ENCODE data around the gene KYNU. TPM values are rescaled to one million over a fixed set of nuclear protein-coding genes. Genes with fewer than 3 reads are reported as not detected.

KYNU gene
- total and polyA plus RNA-seq, 2 experiments from 2014 or later: not detected

DNA sequence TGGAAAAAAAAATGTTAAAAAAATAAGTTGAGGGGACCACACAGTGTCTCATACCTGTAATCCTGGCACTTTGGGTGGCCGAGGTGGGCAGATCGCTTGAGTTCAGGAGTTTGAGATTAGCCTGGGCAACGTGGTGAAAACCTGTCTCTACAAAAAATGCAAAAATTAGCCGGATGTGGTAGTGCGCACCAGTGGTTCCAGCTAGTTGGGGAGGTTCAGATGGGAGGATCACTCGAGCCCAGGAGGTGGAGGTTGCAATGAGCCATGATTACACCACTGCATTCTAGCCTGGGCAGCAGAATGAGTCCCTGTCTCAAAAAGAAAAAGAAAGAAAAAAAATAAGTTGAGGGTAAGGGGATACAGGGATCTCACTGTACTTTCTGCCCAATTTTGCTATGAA lies 6.1 kb upstream of the KYNU start:
- H3K9me3 ChIP-seq (ENCODE audit: low read depth): no peaks in the 10 kb centered on the region
- H3K27me3 ChIP-seq (replicated peaks; ENCODE audit: insufficient read depth): no peaks in the 10 kb centered on the region
- H3F3A ChIP-seq (ENCODE audit: insufficient read depth): peaks cover 23% of the 10 kb centered on the region
- WGBS, 2 experiments (ENCODE audit: low coverage in 1 of 2, low lambda C conversion rate in 2 of 2, missing lambda C conversion rate in 2 of 2): 85 to 89% methylated on average over 6 of the region's 6 CpGs
- no peaks in the 10 kb centered on the region for H4K20me1 ChIP-seq (ENCODE audit: insufficient read depth)
- in situ Hi-C loops (cut with MboI): no loop called here
- no peak overlapping the region for H3K9ac ChIP-seq
- TF ChIP-seq EZH2phosphoT487 (IDR thresholded peaks at IDR 0.05; ENCODE audit: insufficient read depth, low read depth): no peak
- no peak for TF ChIP-seq EZH2 (IDR thresholded peaks at IDR 0.05; ENCODE audit: insufficient read depth, poor library complexity, severe bottlenecking)
- no peak overlapping the region for H2AFZ ChIP-seq
- no peak overlapping the region for H3K4me2 ChIP-seq (ENCODE audit: unreplicated experiment)
- H3K4me1 ChIP-seq (ENCODE audit: insufficient read depth): peaks cover 48% of the 10 kb centered on the region
- H3K36me3 ChIP-seq (ENCODE audit: low read depth): no peaks in the 10 kb centered on the region
- no peak overlapping the region for H3K4me3 ChIP-seq
- no peaks in the 10 kb centered on the region for H3K9me2 ChIP-seq (ENCODE audit: insufficient read depth)
- no peaks in the 10 kb centered on the region for H3K79me2 ChIP-seq (ENCODE audit: insufficient read depth)
- DNase-seq: no peak
- no peak overlapping the region for H3K27ac ChIP-seq

DNA sequence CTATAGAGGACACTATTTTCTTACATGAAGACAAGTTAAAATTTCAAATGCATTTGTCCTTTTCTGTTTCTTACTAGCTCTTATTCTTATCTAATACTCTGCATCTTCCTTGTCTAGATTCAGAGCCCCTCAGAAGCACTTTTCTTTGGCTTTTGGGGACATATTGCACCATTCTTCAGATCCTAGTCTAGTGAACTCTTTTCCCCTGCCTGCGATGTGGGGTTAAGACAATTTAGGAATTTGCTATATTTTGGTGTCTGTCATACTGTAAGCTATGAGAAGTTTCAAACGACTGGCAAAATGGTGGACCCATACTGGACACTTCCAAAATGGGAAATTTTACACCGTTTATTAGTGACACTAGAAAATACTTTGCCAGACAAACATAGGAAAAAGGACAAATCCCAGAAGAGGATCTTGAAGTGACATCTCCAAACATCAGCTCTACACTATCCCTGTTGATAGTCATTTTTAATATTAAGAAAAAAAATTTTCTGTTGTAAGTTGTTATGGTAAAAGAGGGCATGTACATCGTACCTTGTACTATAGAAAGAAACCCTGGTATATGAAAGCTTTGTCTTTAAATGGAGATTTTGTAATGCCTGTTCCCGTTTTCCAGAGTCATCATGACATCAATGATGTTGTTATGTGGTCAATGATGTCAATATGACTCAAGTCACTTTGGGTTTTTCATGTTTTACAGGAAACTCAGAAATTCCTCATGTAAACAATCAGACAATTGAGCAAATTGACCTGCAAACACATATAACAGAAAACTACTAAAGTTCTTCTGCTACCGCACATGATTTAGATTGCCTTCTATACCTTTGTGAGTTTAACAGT lies 4.4 kb upstream of the KYNU start:
- no peaks in the 10 kb centered on the region for H3K36me3 ChIP-seq (ENCODE audit: low read depth)
- H3K4me3 ChIP-seq: no peak overlapping the region
- H3K4me2 ChIP-seq (ENCODE audit: unreplicated experiment): peak overlapping the region; percentile 63
- H3K9me2 ChIP-seq (ENCODE audit: insufficient read depth): no peaks in the 10 kb centered on the region
- 32 to 33% methylated on average over 6 of the region's 6 CpGs for WGBS, 2 experiments (ENCODE audit: low coverage in 1 of 2, low lambda C conversion rate in 2 of 2, missing lambda C conversion rate in 2 of 2)
- H3F3A ChIP-seq (ENCODE audit: insufficient read depth): peaks cover 23% of the 10 kb centered on the region
- H3K4me1 ChIP-seq (ENCODE audit: insufficient read depth): peaks cover 42% of the 10 kb centered on the region
- TF ChIP-seq EZH2 (IDR thresholded peaks at IDR 0.05; ENCODE audit: insufficient read depth, poor library complexity, severe bottlenecking): no peak
- TF ChIP-seq EZH2phosphoT487 (IDR thresholded peaks at IDR 0.05; ENCODE audit: insufficient read depth, low read depth): no peak
- peak overlapping the region; percentile 75 for H3K9ac ChIP-seq
- no peaks in the 10 kb centered on the region for H3K79me2 ChIP-seq (ENCODE audit: insufficient read depth)
- no peaks in the 10 kb centered on the region for H4K20me1 ChIP-seq (ENCODE audit: insufficient read depth)
- H2AFZ ChIP-seq: peak overlapping the region; percentile 25; the same call in 1 of the 2 replicates
- peak overlapping the region; percentile 95 for H3K27ac ChIP-seq
- in situ Hi-C loops (cut with MboI): no loop called here
- H3K27me3 ChIP-seq (replicated peaks; ENCODE audit: insufficient read depth): no peaks in the 10 kb centered on the region
- peak; percentile 91 for DNase-seq
- no peaks in the 10 kb centered on the region for H3K9me3 ChIP-seq (ENCODE audit: low read depth)

DNA sequence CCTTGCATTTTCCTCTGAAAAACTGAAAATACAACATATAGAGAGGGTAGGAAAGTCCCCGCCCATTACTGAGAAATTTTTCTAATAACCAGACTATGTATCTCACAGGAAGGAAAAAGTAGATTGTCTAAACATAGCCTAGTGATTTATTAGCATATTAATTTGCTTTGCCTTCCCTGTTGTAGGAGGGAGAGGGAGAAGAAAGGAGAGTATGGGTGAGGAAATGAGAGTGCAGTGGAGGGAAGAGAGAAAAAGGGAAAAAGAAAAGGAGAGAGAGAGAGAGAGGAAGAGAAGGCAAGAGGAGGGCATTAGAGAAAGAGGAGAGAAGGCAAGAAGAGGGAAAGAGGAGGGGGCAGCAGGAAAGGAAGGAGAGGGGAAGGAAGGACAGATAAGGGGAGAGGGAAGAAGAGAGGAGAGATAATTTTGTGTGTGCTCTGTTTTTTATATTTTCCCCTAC lies 3.6 kb upstream of the KYNU start:
- Histone ChIP-seq H3K4me1 (ENCODE audit: insufficient read depth) (peaks cover 38% of the 10 kb centered on the region), H3K9me3 (ENCODE audit: low read depth) (no peaks in the 10 kb centered on the region), H2AFZ (peak overlapping the region; percentile 13; the same call in 1 of the 2 replicates), H3K4me3 (no peak overlapping the region), H3K36me3 (ENCODE audit: low read depth) (no peaks in the 10 kb centered on the region), H4K20me1 (ENCODE audit: insufficient read depth) (no peaks in the 10 kb centered on the region), H3K27me3 (replicated peaks; ENCODE audit: insufficient read depth) (no peaks in the 10 kb centered on the region), H3F3A (ENCODE audit: insufficient read depth) (peaks cover 23% of the 10 kb centered on the region), H3K79me2 (ENCODE audit: insufficient read depth) (no peaks in the 10 kb centered on the region), H3K4me2 (ENCODE audit: unreplicated experiment) (peak overlapping the region; percentile 63), H3K9ac (peak overlapping the region; percentile 75), H3K27ac (peak overlapping the region; percentile 95), H3K9me2 (ENCODE audit: insufficient read depth) (no peaks in the 10 kb centered on the region)
- in situ Hi-C loops (cut with MboI): no loop called here
- TF ChIP-seq EZH2phosphoT487 (IDR thresholded peaks at IDR 0.05; ENCODE audit: insufficient read depth, low read depth): no peak
- no peak for TF ChIP-seq EZH2 (IDR thresholded peaks at IDR 0.05; ENCODE audit: insufficient read depth, poor library complexity, severe bottlenecking)
- DNase-seq: no peak
- 45 to 51% methylated on average over 1 of the region's 1 CpG for WGBS, 2 experiments (ENCODE audit: low coverage in 1 of 2, low lambda C conversion rate in 2 of 2, missing lambda C conversion rate in 2 of 2)

DNA sequence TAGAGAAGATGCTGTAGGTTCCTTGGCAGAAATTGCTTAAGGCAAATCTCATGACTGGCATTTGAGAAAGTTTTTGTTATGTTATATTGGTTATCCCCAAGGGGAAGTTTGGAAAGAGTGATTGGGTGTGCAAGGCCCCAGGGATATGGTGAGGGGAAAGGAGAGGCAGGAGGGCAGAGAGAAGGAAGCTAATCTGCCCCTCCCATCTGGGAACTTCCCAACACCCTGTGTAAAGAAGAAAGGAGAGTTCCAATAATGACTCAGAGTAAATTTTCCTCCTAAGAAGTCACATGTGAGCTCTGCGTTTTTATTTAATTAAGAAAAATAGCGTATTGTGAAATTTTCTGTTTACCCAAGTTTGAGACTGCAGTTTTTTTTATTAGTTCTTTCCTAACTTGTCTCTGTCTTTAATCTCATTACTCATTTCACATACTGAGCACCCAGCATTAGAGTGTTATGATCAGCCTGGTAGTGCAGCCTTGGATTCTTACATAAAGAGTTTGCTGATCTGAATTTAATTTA lies 3.1 kb upstream of the KYNU start:
- H3F3A ChIP-seq (ENCODE audit: insufficient read depth): peaks cover 23% of the 10 kb centered on the region
- no peak overlapping the region for H3K4me3 ChIP-seq
- 0% methylated on average over 2 of the region's 2 CpGs for WGBS, 2 experiments (ENCODE audit: low coverage in 1 of 2, low lambda C conversion rate in 2 of 2, missing lambda C conversion rate in 2 of 2)
- H4K20me1 ChIP-seq (ENCODE audit: insufficient read depth): no peaks in the 10 kb centered on the region
- no peaks in the 10 kb centered on the region for H3K9me2 ChIP-seq (ENCODE audit: insufficient read depth)
- H3K9ac ChIP-seq: peak overlapping the region; percentile 75
- in situ Hi-C loops (cut with MboI): no loop called here
- H3K9me3 ChIP-seq (ENCODE audit: low read depth): no peaks in the 10 kb centered on the region
- no peak for TF ChIP-seq EZH2phosphoT487 (IDR thresholded peaks at IDR 0.05; ENCODE audit: insufficient read depth, low read depth)
- TF ChIP-seq EZH2 (IDR thresholded peaks at IDR 0.05; ENCODE audit: insufficient read depth, poor library complexity, severe bottlenecking): no peak
- H3K27ac ChIP-seq: peak overlapping the region; percentile 95
- H3K79me2 ChIP-seq (ENCODE audit: insufficient read depth): no peaks in the 10 kb centered on the region
- peaks cover 38% of the 10 kb centered on the region for H3K4me1 ChIP-seq (ENCODE audit: insufficient read depth)
- peak overlapping the region; percentile 63 for H3K4me2 ChIP-seq (ENCODE audit: unreplicated experiment)
- DNase-seq: peak; percentile 96
- H3K27me3 ChIP-seq (replicated peaks; ENCODE audit: insufficient read depth): no peaks in the 10 kb centered on the region
- H3K36me3 ChIP-seq (ENCODE audit: low read depth): no peaks in the 10 kb centered on the region
- H2AFZ ChIP-seq: peak overlapping the region; percentile 13; the same call in 1 of the 2 replicates
